Gastroesophageal sphincter (tissue), 3 donors: ENCODE data around the gene SF1.
A peak's percentile ranks its signal among the peaks of the same experiment; 100 is the strongest.

Source experiments
- CTCF ChIP-seq, 4 experiments: fragments of 200-600 bp in 2 of 4; fragments of 450-650 bp in 2 of 4; sonication (generic) in 1 of 4; IDR thresholded peaks; one replicate each; pipeline ENCODE4 v1.5.1; 2017 to 2019; ENCODE audit warnings: antibody characterized with exemption in 4 of 4, mild to moderate bottlenecking in 2 of 4, moderate library complexity in 2 of 4
- EP300 ChIP-seq: sonication (generic); formaldehyde crosslinking; IDR thresholded peaks from one replicate; pipeline ENCODE4 v1.6.1; 2017; ENCODE audit warnings: antibody characterized with exemption, mild to moderate bottlenecking
- POLR2A ChIP-seq, 2 donors: fragments of 450-650 bp; IDR thresholded peaks; one replicate each; pipeline ENCODE4 v1.6.1; 2017; ENCODE audit warnings: antibody characterized with exemption in 2 of 2, mild to moderate bottlenecking in 2 of 2, moderate library complexity in 1 of 2
- POLR2AphosphoS5 ChIP-seq: sonication (generic); formaldehyde crosslinking; IDR thresholded peaks from one replicate; pipeline ENCODE4 v1.6.1; 2017; ENCODE audit warnings: antibody characterized with exemption

GRCh38 chr11:64742889-64743590 lies 35.3 kb downstream of the SF1 start:
- TF ChIP-seq POLR2A (IDR thresholded peaks at IDR 0.05), result peak; percentile 34 to 36
- TF ChIP-seq CTCF (IDR thresholded peaks at IDR 0.05), result peak in 3 of 4 experiments; percentile 63 to 91 (median 83)
- peak; percentile 71 for TF ChIP-seq POLR2AphosphoS5
- no peak for TF ChIP-seq EP300
